Thyroid gland (tissue), 4 donors: ENCODE data around the gene HDAC7.

Source experiments
- CTCF ChIP-seq, 6 experiments: fragments of 200-600 bp in 3 of 6; fragments of 450-650 bp in 3 of 6; sonication (generic) in 3 of 6; IDR thresholded peaks; one replicate each; pipeline ENCODE4 v1.5.1; 2016 to 2019; ENCODE audit warnings: antibody characterized with exemption in 6 of 6, mild to moderate bottlenecking in 2 of 6, inconsistent platforms in 1 of 6, moderate library complexity in 1 of 6
- POLR2A ChIP-seq, 2 donors: fragments of 450-650 bp; IDR thresholded peaks; one replicate each; pipeline ENCODE4 v1.6.1; 2017; ENCODE audit warnings: antibody characterized with exemption in 2 of 2, mild to moderate bottlenecking in 2 of 2, moderate library complexity in 1 of 2

GRCh38 chr12:47773858-47774580 lies 45.7 kb downstream of the HDAC7 start:
- TF ChIP-seq CTCF (IDR thresholded peaks at IDR 0.05): no peak
- TF ChIP-seq POLR2A (IDR thresholded peaks at IDR 0.05): no peak
